Left hindlimb (tissue), 1 donor: ENCODE data around the gene AKR7A2.
"Not testable (repeated sequence)": the region's sequence is repeated elsewhere in the genome, so short reads cannot be mapped to it uniquely, and the experiment has no call there.

Experiments
- DNase-seq: peaks from one replicate; pipeline ENCODE4 v3.0.0-alpha.2; 2018

Gene AKR7A2

GRCh38 chr1:19324665-19324990 is 12.7 kb upstream of the AKR7A2 start:
- DNase-seq, result no peak

DNA sequence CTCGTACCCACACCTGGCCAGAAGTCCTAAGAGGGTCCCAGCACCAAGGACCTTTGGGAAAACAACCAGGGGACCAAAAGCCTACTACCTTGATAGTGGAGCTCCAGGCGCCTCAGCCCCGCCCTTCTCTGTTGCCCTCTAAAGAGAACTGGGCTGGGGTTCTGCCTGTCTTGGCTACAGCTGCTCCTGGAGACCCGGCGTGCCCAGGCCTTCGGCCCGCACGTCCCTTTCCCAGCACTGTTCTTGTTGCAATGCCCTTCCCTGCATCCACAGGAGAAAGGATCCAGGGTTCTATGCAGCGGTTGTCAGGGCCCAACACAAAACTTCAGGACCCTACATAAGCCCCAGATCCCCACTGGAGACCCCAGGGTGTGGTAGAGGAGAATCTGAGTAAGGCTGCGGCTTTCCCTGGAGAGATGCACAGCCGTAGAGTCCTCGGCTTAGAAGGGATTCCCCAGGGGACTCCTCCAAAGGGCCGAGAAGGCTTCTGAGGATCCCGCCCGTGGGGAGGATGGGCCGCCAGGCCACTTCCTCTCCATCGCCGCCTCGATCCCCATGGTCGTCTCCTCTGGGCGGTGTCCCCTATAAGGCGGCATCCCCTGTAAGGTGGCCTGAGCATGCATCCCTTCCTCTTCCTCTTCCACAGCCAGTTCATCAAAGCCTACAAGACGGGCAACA is 12.2 kb upstream of the AKR7A2 start:
- DNase-seq, result no peak

DNA sequence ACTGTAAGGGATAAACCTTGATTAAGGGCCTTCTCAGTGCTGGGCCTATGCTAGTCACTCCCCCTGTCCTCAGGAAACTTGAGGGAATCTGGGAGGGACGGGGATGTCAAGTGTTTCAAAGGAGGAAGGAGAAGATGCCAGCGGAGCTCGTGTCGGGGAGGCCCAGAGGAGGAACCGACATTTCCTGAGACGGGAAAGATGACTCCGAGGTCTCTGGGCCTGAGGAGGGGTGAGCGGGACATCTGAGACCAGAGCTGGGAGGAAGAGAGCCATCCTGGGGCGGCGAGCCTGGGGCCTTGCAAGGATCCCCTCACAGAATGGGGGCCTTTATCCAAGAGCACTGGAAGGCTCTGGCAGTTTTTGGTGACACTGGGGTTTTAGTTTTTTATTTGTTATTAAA is 10.5 kb upstream of the AKR7A2 start:
- DNase-seq, result no peak

GRCh38 chr1:19321071-19321470 is 9.1 kb upstream of the AKR7A2 start:
- no peak for DNase-seq

GRCh38 chr1:19319196-19319595 is 7.3 kb upstream of the AKR7A2 start:
- DNase-seq, result no peak

GRCh38 chr1:19317126-19317910 is 5.4 kb upstream of the AKR7A2 start:
- DNase-seq, result no peak

DNA sequence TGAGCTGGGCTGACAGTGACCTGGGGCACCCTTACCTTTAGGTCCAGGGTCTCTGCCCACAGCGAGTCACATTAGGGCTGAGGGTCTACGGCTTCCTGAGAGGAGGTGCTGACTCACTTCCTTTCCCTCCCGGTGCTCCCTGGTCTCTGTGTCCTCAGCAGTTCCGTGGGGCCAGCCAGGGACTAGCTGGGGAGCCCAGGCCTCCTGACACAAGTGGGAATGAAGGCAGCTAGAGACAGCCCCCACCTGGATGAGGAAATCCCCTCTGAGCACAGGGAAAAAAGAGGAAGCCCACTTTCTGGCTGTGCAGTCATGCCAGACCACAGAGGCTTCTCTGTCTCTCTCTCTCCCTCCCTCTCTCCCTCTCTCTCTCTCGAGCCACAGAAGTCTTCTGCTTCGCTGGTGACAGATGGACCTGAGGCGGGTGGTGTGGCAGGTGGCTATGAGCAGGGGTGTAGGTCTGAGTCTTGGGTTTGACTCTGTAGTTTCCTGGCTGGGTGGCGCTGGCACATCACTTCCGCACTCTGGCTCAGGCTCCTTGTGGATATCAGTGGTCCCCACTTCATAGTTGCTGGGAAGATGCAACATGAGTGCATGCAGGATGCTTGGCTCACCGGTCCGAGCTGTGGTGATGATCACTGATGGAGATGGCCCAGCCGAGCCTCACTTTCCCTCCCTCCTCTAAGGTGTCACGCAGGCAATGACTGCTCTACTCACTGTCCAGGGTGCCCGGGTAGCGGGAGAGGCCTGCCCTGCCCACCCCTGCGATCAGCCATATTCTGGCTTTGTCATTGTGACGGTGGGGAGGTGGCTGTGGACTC is 3.6 kb upstream of the AKR7A2 start:
- DNase-seq, result no peak

- DNase-seq, result no peak
These were observed 2.3 kb upstream of the AKR7A2 start for GRCh38 chr1:19313961-19314882.

DNA sequence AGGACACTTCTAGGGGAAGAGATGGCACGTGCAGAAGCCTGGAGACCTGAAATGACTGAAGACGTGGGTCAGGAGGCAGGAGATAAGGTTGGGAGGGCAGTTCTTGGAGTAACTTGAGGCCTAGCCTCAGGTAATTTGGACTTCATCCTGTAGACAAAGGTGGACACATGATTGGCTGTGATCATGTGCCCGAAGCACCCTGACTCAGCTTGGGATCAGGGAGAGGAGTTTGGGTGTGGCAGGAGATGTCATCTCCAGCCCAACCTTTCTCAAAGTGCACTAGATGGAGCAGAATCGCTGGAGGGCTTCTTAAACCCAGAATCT is 1.7 kb upstream of the AKR7A2 start:
- DNase-seq, result no peak

DNA sequence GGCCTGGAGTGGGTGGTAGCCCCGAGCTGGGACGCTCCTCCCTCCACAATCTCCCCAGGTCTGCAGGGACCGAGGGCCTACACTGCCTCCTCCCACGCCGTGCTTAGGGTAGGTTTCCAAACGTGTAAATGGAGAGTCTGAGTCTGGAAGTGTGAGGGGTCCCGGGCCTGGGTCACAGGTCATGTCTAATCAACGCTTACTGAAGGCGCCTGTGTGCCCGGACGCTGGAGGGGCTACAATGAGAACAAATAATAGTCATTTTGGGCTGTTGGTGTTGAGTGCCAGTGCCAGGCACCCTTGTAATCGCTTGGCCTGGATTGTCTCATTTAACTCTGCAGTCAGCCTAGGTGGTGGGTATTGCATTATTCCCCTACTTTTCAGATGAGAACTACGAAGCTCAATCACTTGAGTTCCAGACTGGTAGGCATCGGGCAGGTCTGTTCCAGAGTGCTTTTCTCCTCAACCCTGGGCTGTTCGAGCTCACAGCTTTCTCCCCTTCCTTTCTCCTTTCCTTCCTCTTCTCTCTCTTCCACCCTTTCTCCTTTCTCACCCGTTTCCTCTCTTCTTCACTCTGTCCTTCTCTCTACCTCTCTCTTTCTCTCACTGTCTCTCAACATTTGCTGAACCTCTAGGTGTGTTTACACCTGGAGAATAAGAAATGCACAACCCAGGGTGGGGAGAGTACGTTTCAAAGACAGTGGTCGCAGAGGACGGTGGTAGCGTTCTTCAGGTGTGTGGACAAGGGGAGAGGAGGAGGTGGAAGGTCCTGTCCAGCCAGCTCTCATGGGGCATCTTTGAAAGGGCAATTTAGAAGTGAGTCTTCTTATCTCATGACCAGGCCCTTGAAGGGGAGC is 1.1 kb upstream of the AKR7A2 start:
- no peak for DNase-seq

DNA sequence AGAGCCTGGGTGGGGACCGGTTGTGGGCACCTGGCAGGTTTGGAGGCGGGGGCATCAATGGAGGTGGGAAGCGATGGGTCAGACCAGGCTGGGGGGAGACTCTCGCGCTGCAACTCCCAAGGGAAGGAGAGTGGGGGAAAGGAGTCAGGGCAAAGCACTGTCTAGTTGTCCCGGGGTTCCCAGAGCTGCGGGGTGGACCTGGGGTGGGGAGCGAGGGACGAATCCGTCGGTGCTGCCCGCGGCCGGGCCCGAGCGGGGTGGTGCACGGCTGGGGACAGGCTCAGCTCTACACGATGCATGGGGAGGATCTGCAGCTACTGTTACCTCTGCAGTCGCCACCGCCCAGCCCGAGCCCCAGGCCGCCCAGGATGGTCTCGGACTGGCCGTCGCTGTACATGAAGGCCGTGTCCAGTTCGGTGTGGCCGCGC is 427 bp downstream of the AKR7A2 start:
- DNase-seq, result no peak

- no peak for DNase-seq
These were observed 1.0 kb downstream of the AKR7A2 start for GRCh38 chr1:19310720-19311502.

DNA sequence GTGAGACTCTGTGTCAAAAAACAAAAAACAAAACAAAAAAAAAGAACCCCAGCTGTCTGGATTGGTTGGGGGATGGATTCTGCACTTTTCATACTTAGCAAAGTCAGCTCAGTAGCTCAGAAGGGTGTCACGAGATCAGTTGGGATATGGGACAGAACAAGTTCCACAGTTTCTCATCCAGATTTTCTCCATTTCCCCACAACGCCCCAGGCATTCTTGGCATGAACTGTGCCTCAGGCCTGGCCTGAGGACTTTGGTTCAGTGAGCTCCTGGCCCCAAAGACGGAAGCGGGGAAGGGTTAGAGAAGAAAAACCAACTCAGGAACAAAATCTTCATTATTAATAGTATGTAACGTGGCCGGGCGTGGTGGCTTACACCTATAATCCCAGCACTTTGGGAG is 1.9 kb downstream of the AKR7A2 start:
- DNase-seq, result no peak

DNA sequence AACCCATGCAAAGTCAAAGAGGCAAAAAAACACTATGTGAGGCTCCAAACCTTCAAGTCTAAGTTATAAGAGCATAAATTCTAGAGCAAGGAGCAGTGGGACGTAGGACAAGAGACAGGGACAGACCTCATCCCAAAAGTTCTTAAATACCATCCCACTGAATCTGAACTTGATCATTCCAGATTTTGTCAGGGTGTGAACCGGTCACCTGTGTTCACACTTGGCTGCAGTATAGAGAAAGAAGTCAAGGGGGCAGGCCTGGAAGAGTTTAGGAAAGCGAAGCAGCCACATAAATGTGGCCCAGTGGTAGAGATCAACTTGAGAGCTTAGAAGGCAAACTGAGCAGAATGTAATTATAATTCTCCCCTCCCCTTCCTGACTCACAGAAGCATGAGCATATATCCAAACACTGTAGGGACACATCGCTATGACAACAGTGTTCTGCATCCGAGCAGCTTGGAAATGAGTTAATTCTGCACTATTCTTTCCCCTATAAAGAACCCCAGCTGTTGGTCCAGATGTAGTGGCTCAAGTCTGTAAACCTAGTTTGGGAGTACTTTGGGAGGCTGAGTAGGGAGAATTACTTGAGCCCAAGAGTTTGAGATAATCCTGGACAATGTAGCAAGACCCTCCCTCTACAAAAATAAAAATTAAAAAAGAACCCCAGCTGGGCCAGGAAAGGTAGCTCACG is 2.7 kb downstream of the AKR7A2 start:
- DNase-seq, result no peak

GRCh38 chr1:19308509-19308907 is 3.4 kb downstream of the AKR7A2 start:
- DNase-seq, result no peak

- no peak for DNase-seq
These were observed 4.0 kb downstream of the AKR7A2 start for GRCh38 chr1:19307794-19308508.

GRCh38 chr1:19306941-19307340 is 5.0 kb downstream of the AKR7A2 start:
- no peak for DNase-seq

- no peak for DNase-seq
These were observed 6.1 kb downstream of the AKR7A2 start for GRCh38 chr1:19305880-19306279.

- DNase-seq, result not testable (repeated sequence)
These were observed 7.9 kb downstream of the AKR7A2 start for GRCh38 chr1:19304081-19304480.

DNA sequence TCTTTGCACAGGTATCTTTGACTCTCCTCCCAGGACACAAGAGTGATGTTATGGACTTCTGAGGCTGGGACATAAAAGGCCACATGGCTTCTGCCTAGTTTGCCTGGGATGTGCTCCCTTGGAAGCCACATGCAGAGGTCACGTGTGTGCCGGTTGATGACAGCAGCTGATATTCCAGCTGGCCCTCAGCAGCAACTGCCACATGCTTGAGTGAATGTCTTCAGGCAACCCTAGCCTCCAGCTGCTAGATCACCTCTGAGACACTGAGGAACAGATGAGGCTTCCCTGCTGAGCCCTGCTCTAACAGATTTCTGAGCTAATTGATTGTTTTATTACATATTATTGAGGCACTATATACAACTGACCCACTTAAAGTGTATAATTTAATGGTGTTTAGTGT is 11.7 kb downstream of the AKR7A2 start:
- no peak for DNase-seq
